ENCODE data around the gene ROR1.
A peak's percentile ranks its signal among the peaks of the same experiment; 100 is the strongest.
"Not testable (repeated sequence)": the region's sequence is repeated elsewhere in the genome, so short reads cannot be mapped to it uniquely, and the experiment has no call there.

Gene ROR1

GRCh38 chr1:63770381-63770780 lies 3.4 kb upstream of the ROR1 start:
- DNase-seq = no peak

DNA sequence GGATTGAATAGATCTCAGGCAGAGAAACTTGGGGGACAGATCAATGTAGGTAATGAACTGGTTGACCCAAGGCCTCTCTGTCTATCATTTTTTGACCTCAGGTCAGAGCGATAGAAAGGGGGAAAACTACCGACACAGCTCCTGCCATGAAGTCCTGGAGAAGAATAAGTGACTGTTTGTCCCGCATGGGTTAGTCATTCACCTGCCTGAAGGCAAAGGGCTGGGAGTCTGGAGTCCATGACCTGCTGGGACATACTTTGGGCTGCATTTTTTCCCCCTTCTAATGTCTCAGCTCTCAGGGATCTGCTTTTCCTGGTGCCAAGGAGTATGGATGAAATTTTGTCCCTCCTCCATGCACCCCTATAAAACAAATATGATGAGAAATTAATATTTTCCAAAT lies 1.6 kb upstream of the ROR1 start:
- DNase-seq = no peak

DNA sequence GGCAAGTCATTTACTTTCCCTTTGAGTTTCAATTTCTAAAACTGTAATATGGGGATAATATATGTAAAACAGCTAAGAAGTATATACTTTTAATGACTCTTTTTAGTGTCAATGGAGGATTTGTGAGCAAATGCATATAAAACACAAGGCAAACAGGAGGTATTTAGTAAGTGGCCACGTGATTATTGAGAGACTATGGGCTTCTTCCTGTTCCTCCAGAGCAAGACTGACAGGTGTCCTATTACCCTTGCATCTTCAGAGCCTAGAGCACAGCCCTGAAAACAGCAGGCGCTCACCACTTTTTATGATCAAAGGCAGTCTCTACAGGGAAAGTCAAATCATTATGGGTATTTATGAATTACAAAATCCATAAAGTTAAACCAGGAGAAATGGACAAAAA lies 941 bp upstream of the ROR1 start:
- peak; percentile 48 for DNase-seq

DNA sequence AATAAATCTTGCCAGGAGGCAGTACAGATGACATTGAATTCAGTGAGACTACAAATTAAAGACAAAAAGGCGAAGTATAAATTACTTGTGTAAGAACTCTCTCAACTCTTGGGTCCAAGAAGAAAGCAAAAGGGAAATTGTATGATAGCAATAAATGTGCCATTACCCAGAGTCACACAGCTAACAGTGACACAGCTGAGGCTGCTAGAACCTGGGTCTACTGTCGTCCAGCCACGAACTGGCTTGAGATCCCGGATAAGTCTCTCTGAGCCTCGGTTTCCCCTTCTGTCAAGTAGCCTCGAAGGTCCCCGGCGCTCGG lies 362 bp upstream of the ROR1 start:
- no peak for DNase-seq

GRCh38 chr1:63774617-63775417 lies 1.0 kb downstream of the ROR1 start:
- DNase-seq = peak; percentile 48

DNA sequence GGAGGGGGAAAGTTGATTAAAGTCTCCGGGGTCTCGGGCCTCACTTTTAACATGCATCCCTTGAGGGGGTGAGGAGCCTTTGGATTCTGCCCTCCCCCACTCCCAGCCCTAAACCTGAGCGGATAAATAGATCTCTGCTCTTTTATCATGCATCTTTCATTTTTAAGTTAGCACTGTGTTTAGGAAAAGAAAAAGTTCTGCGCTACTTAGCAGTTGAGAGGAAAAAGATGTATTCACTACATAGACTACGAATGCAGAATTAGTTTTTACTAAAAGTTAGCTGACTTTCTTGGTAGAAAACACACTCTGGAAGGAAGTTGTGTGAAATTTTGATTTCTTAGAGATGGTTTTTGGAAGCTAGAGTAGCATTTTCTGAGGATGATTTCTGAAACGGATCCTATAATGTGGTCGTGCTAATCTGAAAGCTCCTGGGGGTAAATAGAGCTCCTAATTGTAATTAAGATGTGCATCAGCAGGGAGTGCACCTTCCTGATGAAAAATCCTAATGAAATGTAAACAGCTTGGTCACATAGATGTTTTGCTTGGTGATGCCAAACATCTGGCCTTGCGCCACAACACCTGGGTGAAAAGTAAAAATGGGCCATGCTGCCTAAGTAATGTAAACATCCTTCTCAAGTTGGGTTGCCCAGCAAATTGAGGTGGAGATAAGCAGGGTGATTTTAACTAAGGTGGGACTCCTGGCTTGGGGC lies 1.8 kb downstream of the ROR1 start:
- DNase-seq = peak; percentile 56

DNA sequence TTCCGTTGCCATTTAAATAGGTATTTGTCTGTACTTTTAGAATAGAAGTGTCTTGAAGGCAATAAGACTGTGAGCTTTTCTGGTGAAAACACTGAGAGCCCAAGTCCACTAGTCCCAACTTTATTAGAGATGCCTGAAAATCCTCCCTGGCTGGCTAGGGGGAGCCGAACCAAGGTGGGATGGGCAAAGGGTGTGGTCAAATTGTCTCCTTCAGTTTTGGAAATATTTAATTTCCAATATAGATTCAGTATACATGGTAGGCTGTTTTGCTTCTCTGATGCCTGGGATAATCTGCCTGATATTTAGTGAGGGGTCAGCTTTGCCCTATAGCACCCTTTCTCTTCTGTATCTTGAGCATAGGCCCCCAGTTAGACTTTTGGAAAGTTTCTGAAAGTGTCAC lies 3.5 kb downstream of the ROR1 start:
- no peak for DNase-seq

DNA sequence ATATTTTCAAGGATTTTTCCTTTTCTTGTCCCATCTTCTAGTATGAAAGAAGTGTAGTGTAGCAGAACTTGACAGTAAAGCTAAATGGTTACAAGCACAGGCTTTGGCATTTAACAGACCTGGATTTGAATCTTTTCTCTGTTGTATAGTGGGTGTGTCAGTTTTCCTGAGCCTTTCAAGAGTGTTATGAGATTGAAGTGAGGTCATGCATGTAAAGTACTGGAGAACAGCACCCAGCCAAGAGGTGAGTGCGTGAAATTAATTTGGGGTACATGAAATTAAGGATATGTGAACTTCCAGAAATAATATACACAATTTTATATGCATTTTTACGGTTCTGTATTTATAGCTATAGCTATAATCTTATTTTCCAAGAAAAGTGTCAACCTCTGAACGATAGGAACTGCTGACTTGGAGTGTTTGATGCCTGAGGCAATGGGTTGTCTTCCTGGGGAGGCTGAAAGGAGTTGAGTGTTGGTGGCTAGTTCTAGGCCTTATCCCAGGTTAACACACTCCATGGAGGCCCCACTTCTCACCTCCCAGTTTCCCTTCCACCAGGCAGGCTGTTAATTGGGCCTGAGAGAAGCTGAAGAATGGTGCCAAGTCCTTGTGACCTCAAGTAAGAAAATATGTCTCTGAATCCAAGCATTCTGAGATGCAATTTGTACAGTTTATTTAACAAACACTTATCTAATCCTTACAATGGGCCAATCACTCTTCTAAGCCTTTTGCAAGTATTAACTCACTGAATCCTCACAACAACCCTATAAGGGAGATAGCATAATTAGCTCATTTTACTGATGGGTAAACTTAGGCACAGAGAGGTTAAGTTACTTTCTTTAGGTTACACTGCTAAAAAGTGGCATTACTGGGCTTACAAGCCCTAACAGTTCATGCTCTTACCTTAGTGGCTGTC lies 4.4 kb downstream of the ROR1 start:
- DNase-seq = no peak

GRCh38 chr1:63779338-63780211 lies 5.8 kb downstream of the ROR1 start:
- no peak for DNase-seq

- no peak for DNase-seq
These were observed 6.7 kb downstream of the ROR1 start for GRCh38 chr1:63780565-63780964.

DNA sequence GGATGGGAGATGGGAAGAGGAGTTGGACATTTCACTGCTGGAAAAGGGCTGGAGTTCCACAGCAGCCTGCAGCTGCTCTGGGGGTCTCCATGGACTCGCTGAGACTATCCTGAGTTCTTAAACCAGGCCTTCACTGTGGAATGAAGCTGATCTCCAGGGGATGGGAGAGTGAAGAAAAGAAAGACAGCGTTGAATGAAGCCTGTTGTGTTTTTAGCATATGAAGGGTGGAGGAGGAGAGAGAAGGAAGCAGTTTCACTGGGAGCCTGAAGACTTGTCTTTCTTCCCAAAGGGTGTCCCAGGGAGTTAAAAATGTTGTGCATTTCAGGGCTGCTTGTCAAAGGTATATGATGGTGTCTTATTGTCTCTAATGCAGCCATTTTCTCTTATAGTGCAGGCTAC lies 9.2 kb downstream of the ROR1 start:
- DNase-seq = no peak

- no peak for DNase-seq
These were observed 10.3 kb downstream of the ROR1 start for GRCh38 chr1:63784083-63784482.

DNA sequence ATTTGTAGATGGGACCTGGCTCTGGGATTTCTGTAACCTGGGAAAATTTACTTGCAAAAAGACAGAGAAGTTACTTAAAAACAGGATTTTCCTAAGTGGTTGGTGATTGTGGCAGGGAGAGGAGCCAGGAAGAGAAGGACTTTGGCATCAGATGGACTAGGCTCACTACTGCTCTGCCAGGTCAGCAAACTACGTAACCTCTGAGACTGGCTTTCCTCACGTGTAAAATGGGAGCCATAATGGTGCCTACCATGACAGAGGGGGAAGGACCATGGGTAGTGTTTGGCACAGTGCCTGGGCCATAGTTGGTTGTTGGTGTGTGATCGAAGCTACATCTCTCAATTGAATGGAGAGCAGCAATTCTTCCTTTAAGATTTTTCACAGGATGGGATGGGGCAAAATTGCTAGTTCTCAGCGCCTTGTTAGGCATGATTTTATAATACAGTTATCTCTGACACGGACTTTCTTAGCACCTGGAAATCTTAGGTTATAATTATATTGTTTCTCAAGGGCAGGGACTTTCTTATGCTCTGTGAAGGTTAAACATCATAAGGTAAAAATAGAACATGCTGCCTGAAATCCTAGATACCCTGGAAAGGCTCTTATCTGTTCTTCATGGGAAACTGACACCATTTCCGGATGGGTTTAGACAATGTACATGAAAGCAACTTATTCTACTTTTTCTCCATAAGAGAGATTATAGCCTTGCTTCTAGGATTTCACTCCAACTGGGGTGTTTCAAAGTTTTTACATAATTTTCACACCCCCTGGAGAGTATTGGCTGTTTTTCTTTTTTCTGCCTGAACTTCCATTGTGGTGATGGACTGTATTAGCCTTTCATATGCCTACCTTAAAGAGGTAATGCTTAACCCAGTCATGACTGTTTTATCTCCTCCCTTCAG lies 10.9 kb downstream of the ROR1 start:
- DNase-seq = peak; percentile 58

GRCh38 chr1:63787270-63787669 lies 13.5 kb downstream of the ROR1 start:
- DNase-seq = not testable (repeated sequence)

- peak; percentile 41 for DNase-seq
These were observed 14.1 kb downstream of the ROR1 start for GRCh38 chr1:63787875-63788274.

- DNase-seq = peak; percentile 89
These were observed 16.2 kb downstream of the ROR1 start for GRCh38 chr1:63789856-63790605.

DNA sequence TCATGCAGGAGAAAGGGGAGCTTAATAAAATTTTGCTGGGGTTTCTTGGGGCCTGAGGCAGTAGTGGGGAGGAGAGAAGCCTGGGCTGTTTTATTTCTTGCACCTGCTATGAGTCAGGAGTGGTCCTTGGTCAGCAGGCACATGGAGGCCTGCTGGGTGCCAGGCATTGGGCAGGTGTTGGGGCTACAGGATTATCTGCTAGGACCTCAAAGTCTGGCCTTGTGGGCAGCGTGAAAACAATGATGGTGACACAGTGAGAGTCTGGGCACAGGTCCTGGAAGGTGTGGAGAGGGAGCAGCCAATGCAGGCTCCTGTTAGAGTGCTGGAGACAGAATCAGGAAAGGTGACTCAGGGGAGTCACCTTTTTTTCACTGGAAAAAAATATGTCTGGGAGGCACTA lies 17.2 kb downstream of the ROR1 start:
- DNase-seq = peak; percentile 37

GRCh38 chr1:63792152-63792551 lies 18.3 kb downstream of the ROR1 start:
- DNase-seq = no peak

DNA sequence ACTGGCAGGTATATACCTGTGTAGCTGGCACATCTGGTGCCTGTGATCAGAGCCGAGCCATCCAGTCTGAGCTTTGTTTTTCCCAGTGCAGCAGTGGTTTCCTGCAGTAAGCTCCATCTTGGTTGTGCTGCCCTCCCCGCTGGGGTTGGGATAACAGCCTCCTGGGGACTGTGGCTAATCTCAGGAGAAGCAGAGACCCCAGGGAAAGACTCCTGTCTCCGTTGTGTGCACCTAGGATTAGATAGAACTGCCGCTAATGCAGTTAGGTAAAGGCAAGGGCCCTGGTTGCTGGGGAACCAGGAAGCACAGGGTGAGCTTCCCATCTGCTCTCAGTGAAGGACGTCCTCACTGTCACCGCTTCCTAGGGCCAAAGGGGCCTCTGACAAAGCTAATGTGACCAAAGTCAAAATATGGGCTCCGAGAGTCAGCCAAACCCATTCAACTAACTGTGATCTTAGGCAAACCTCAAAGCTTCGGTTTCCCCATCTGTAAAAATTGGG lies 20.0 kb downstream of the ROR1 start:
- no peak for DNase-seq

DNA sequence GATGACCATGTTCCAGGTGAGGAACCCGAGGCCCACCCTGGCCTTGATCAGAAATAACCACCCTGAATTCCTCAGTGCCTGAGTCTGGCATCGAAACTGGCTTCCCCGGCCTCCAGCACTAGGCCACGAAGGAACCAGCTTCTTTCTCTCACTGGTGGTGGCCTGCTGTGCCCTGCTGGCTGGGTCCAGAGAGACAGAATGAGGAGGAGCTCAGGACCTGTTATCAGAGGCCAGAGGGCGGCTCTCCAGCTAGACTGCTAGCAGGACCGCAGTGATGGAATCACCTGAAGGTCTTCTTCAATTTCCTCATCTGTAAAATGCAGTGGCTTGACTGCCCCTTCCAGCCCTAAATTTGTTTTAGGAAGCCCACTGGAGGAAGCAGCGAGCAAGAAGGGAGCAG lies 20.5 kb downstream of the ROR1 start:
- no peak for DNase-seq
